KBM-7 (cell line): ENCODE measurements around the gene COL20A1.
"Not testable (repeated sequence)": the region's sequence is repeated elsewhere in the genome, so short reads cannot be mapped to it uniquely, and the experiment has no call there.

Source experiments
- DNase-seq: peaks from one replicate; pipeline ENCODE4 v3.0.0-alpha.2; 2015
- in situ Hi-C: fragments of 300-500 bp; cut with MboI; formaldehyde crosslinking; loops from 2 replicates; pipeline ENCODE4 v1.14.3; 2020; ENCODE audit warnings: low sequenced_read_pairs, low pct_unique_long_range_greater_than_20kb, mixed read lengths

The COL20A1 gene

DNA sequence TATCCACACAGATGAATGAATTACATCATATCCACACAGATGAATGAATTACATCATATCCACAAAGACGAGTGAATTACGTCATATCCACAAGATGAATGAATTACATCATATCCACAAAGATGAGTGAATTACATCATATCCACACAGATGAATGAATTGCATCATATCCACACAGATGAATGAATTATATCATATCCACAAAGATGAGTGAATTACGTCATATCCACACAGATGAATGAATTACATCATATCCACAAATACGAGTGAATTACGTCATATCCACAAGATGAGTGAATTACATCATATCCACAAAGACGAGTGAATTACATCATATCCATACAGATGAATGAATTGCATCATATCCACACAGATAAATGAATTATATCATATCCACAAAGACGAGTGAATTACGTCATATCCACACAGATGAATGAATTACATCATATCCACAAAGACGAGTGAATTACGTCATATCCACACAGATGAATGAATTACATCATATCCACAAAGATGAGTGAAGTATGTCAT is 47.2 kb downstream of the COL20A1 start:
- in situ Hi-C loops, DNase-seq: not testable (repeated sequence)

DNA sequence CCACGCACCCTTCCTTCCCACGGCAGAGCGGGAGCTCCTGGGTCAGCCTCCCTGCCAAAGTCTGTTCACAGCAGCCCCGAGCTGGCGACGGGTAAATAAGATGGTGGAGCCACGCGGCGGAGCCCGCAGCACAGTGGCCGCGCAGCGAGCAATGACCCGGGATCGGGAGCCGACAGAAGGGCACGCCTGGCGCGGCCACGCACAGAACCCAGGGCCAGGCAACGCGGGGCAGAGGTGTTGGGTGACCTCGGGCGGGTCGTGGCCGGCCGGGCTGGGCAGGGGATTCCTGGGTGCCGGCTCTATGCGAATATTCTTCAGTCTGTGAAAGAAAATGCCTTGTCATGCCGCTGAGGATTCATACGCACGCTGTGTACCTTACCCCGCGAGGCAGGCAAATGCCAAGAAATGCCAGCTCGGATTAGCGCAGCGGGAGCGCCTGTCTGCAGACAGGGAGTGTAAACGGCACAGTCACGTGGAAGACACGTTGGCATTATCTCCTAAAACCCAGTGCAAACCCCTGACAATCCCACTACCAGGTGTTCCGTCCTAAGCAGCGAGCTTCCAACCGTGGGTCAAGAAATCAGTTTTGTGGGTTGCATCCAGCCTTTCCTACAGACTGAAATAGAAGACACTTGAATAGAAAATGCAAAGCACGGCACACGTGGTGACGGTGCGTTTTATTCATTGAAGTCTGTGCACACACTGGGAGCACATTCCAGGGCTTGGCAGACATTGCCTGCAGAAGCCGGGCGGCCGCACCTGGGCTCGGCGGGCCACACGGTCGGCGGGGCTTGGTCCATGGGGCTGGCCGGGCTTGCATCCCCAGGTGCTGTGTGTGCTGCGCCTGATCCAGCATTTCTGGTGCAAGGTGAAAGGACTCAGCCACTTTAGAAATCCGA is 49.8 kb downstream of the COL20A1 start:
- in situ Hi-C loops = no loop called here

DNA sequence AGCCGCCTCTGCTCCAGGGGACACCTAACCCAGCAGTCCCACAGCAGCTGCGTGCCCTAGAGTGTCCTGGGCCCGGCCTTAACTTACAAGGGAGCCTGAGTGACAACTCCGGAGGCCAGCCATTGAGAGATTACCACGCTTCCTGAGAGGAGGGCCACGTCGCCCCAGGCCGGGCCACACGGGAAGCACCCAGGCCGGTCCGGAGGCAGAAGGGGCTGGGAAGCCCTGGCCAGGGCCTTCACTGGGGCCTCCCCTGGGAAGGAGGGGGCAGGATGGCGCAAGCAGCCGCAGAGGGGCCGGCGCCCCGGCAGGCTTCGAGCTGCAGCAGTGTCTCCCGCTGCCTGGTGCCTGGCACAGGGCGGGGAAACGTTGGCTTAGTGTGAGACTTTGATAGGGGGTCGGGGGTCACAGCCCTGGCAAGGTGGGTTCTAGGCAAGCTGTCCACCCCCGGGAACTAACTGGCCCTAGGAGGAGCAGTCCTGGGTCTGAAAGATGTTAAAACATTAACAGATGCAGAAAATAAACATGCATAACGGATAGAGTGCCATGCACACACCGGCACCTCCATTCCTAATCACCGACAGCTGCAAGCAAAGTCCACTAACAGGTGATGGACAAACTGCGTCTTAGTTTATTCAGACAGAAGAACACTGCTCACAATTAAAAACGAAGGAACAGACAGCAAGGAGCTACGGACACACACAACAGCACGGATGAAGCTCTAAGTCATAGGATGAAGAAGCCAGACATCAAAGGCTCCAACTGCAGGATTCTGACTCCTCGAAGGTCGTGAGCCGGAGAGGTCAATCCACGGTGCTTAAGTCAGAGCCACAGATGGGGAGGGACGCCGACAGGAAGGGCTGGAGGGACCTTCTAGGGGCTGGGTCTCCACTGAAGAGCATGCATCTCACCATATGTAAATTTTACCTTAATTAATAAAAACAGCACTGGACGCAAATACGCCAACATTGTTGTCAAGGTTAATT is 50.8 kb downstream of the COL20A1 start:
- in situ Hi-C loops = no loop called here
- DNase-seq = no peak

More for the DNA sequence above, 49.8 kb downstream of the COL20A1 start:
- DNase-seq = no peak

DNA sequence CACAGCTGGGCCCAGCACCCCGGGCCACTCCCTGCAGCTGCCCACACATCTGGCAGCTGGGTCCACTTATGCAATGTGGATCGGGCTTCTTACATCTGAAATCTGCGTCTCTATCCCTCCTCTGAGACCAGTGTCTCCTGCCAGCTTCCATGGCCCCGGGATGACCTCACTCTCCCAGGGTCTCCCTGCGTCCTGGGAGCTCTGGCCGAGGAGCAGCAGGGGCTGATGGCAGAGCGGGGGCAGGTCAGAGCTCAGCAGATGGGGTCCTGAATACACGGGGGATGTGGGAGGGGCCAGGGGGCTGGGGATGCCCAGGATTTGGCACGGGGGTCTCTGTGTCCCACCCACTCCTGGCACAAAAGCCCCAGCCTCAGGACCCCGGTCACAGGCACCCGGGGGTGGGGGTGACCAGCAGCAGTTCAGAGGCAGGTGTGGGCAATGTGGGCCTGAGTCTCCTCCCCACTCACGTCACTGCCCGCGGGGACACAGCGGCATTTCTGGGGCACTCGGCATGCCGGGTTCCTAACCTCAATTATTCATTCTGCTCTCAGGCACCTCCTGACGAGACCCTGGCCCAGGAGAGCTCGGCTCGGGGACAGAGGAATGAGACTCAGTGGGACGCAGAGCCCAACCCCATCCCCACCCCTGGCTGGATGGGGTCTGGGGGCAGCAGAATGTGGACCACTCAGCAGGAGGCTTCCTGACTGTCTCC is 51.8 kb downstream of the COL20A1 start:
- DNase-seq = no peak
- in situ Hi-C loops = no loop called here

DNA sequence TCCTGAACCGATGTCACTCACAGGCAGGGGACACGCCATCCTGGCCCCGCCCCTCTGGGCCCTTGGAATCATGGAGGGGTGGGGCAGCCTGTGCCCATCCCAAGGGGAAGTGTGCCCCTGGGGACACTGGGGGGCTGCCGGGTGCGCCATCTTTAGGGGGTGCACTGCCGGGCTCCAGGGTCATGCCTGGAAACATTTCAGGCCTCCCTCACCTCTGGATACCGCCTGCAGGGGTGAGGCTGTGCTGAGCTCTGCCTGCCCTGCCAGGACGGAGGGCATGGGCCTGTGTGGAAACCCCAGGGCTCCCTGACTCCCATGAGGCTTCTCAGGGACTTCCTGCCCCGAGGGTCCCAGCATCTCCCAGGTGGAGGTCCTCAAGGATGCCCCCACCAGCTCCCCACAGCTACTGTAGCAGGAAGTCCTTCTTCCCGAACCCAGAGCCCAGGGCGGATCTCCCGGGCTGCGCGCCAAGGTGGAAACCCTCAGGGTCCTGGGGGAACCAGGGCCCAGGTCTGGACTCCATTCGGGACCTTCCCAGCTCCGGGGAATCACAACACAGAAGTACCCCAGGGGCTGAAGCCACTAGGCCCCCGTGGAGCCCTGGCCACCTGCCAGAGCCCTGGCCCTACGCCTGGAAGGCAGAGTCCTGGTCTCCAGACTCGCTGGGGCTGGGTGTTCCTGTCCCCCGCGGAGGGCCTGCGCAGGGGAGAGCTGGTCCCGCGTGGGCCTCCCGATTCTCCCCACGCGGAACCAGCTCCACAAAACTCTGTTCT is 52.5 kb downstream of the COL20A1 start:
- DNase-seq = no peak
- in situ Hi-C loops = no loop called here

DNA sequence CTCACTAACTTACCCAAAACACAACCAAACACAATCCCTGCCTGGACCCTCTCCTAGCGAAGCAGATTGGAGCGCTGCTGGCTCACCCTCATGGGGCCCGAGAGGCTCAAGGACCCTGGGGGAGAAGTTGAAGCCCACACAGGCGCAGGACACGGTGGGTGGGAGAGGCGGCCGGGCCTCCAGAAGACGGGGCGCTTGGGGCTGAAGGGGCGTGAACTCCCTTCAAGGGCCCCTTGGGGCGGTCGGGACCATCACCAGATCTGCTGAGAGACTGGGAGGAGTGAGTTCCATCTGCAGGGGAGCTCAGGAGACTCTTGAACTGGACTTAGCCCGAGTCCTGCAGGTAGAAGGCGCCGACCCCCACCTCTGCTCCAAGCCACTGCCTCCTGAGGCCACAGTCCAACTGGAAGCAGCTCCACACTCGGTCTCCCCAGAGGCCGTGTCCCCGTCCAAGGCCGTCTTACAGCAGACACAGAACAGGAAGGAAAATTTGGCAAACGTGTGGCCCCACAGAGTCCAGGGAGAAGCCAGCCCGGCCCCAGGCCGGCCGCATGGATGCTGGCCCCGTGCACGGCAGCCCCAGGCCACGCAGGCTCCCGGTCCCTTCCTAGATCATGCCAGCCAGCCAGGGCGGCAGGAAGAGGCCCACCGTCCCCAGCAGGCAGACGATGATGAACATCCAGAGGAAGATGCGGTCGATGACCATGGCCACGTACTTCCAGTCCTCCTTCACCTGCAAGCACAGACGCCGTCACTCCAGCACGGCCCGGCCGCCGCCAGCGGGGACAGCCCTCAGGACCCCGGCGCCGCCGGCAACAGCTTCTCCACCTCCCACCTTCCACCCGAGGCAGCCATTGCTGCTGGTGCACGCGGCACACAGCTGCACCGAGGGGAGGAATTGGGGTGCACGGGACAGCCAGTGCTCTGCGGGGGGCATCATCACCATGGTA is 53.4 kb downstream of the COL20A1 start:
- in situ Hi-C loops = no loop called here
- no peak for DNase-seq

DNA sequence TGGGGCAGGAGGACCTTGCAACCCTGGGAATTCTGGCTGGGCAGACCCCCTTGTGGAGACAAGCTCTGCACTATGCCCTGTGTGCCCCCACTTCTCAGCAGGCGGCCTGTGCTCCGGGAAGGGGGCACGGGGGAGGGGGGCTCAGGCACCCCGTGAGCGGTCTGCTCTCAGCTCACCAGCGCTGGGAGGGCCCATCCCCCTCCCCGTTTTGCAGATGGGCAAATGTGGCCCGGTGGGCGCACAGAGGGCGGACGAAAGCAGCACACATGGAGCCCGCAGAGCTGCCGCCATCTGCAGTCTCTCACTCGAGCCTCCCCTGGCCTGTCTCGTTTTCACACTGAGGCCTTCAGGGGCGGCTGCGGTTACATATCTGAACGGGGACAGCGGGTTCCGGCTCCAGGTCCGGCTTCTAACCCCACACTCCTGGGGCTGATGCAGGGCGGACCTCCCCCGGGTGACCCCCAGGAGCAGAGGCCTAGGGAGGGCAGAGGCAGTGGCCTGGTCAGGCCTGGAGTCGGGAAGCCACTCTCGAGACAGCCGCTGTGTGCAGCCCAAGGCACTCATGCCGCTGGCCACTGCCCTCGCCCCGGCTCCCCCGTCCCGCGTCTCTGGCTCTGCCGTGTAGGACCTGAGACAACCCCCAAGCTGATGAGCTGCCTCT is 54.2 kb downstream of the COL20A1 start:
- no peak for DNase-seq
- in situ Hi-C loops = no loop called here

DNA sequence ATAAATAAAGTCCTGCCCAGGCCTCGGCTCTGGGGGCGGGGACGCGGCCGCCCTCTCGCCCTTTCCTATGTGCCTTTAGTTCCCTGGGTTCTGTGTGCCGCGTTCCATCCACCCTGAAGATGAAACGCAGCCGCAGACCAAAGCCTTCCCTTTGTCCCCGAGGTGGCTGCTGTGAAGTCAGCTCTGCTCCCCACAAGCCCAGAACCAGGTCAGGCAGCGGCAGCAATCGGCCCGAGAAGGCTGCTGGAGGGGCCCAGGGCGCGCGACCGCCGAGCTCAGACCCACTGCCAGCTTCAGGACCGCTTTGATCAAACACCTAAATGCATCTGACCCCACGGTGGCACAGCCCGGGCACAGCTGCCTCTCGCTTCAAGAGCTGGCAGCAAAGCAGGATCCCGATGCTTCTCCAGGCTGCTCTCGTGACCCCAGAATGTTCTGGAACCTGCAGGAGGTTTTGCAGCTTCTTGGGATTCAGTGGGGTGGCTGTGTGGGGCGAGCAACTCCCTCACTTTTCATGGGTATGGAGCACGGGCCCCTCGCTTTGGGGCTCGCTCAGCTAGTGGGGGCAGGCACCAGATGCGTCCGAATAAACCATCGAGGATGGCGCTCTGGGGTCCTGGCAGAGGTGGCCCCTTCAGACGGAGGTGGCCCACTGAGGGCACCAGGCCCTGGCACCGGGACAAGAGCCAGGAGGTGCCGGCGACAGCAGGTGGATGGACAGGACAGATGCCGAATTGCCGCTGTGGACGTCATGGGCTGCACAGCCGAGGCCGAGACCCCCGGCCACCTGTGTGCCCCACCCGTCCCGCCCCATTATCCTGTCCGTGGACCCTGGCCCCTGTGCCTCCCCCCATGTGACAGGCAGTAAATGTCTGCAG is 55.2 kb downstream of the COL20A1 start:
- in situ Hi-C loops = no loop called here
- no peak for DNase-seq

DNA sequence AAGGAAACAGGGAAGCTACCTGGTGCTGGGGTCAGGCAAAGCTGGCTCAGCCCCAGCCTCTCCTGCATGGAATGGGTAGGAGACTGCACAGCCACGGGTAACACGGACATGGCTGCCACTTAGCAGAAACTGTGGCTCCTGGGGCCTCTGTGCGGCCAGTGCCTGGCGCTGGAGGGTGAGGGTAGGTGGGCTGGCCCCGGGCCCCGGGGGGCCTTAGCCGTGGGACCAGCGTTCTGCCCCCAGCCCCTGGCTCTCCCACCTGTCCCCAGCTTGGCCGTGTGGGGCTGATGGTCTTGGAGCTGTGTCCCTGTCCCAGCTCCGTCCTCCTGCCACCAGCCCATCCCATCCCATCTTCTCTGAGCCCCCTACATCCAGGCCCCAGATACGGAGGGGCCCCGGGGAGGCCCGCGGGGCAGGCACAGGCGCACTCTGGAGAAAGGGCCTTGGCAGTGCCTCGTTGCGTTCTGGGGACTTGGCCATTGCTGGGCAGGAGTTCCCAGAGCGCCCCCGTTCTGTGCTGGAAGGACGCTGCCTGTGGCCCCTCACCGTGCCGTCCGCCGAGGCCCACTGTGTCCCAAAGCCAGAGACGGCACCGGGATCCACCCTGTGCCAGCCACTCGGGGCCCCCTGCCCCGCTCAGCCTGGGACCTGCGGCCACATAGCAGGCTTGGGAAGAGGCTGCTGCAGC is 56.0 kb downstream of the COL20A1 start:
- no peak for DNase-seq

DNA sequence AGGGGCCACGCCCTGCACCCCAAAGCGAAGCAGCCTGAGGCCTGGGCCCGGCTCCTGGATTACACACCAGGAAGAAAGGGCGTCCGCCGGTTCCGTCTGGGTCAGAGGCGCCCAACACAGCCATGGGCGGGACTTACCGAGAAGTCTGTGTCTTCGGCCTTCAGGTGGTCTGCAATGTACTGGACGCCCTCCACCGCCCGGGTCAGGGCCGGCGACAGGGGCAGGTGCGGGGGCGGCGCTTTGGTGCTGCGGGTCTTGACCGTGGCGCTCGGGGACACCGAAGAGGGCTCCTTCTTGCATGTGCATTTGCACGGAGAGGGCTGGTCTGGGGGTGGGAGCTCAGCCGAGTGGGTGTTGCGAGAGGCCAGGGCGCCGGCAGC is 56.5 kb downstream of the COL20A1 start:
- in situ Hi-C loops = no loop called here
- DNase-seq = no peak

More for the DNA sequence above, 56.0 kb downstream of the COL20A1 start:
- in situ Hi-C loops = no loop called here

DNA sequence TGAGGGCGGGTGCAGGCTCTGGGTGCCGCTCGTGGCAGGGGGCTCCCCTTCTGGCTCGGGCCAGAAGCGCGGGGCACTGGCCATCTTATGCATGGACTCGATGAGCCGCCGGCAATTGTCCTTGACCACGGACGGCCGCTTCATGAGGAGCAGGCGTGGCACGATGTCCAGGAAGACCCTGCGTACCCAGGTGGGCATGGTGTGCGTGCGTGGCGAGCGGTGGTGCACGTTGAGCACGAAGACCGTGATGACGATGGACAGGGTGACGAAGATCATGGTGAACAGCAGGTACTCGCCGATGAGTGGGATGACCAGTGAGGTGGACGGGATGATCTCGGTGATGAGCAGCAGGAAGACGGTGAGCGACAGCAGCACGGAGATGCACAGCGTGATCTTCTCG is 57.2 kb downstream of the COL20A1 start:
- in situ Hi-C loops = no loop called here
- no peak for DNase-seq

DNA sequence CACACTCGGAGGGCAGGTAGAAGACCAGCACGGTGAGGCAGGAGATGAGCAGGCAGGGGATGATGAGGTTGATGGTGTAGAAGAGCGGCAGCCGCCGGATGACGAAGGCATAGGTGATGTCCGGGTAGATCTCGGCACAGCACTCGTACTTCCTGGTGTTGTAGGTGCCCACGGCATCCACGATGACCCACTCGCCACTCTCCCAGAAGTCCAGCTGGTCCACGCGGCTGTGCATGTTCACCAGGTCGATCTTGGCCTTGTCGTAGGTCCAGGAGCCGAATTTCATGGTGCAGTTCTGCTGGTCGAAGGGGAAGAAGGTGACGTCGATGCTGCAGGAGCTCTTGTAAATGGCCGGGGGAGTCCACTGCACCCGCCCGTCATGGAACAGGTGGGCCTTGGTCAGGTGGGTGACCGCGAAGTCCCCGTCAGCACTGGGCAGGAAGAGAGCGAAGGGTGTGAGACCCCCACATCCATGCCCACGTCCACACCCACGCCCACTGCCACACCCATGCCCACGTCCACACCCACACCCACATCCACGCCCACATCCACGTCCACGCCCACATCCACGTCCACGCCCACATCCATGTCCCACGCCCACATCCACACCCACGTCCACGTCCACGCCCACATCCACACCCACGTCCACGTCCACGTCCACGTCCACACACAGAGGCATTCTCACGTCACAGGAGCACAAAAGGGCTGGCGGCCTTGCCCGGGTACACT is 57.8 kb downstream of the COL20A1 start:
- no peak for DNase-seq
- in situ Hi-C loops = no loop called here

DNA sequence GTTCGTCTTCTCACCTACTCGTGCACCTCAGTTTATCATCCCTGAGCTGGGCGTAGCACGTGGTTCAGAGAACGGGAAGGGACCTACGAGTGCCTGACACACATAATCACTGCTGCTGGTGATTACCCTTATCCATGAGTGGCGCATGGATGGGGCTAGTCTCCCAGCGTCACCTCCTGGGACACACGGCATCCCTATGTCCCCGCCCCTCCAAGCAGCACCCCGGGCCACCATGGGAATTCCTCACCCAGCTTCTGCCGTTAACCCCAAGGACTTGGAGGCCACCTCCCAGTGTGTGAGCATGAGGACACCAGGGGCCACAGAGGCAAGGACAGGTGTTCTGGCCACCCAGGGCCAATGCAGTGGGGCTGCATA is 58.3 kb downstream of the COL20A1 start:
- in situ Hi-C loops = no loop called here

DNA sequence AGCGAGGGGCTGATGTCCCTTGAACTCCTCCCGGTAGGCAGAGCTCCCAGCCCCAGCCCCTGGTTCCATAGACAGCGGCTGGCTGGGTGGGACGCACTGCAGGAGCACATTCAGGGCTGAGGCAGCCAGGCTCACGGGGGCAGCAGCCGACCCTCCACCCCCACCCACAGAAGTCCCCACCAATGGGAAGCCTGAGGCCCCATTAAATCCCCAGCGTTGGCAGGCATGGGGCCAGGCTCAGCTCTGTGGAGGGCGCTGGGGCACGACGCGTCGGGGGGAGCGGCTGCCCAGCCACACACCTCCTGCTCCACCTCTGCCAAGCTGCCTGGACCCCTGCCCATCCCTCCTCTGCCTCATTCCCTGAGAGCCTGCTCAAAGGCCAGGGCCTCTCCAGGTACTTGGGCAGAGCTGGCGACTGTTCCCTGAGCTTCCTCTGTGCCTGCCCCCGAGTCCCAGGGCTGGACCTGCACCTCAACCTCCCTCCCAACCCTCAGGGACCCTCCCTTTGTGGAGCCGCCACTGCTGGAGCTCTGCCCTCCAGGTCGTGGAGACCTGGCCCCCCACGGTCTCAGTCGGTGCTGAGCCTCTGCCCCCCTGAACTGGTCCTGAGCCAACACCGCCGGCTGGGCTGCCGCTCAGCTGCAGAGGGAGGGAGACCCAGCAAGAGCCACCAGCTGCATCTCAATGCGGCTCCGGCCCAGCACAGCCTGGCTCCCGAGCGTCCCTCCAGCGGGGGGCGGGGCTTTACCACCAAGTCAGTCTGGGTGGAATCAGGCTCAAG is 59.0 kb downstream of the COL20A1 start:
- no peak for DNase-seq
- in situ Hi-C loops = no loop called here

More for the DNA sequence above, 58.3 kb downstream of the COL20A1 start:
- no peak for DNase-seq
